ENCODE data around the gene BEND6. TPM values are rescaled to one million over a fixed set of nuclear protein-coding genes. Genes with fewer than 3 reads are reported as not detected.
"Not testable (repeated sequence)": the region's sequence is repeated elsewhere in the genome, so short reads cannot be mapped to it uniquely, and the experiment has no call there.

Gene BEND6
- total RNA-seq, 1 experiment from 2014 or later: not detected

- Histone ChIP-seq H4K20me1 (ENCODE audit: insufficient read depth, low read depth, low read length) (no peaks in the 10 kb centered on the region), H3K9me2 (replicated peaks; ENCODE audit: insufficient read depth, low read length) (no peaks in the 10 kb centered on the region), H3K36me3 (ENCODE audit: insufficient read depth, low read length) (no peaks in the 10 kb centered on the region), H3K4me3 (ENCODE audit: low read length) (no peak overlapping the region), H3K4me2 (ENCODE audit: low read depth, low read length, poor library complexity, severe bottlenecking) (no peak overlapping the region), H3K9me3 (ENCODE audit: low read length) (no peaks in the 10 kb centered on the region), H3K27me3 (ENCODE audit: low read length) (0 out of 2 replicates have a peak, but pooled peaks cover 2% of the 10 kb centered on the region), H3K27ac (ENCODE audit: low read length) (no peak overlapping the region), H3K4me1 (ENCODE audit: low read length) (no peaks in the 10 kb centered on the region), H2AFZ (ENCODE audit: low read length) (no peak overlapping the region), H3K79me2 (ENCODE audit: low read length) (no peaks in the 10 kb centered on the region), H3K9ac (ENCODE audit: low read length) (no peak overlapping the region)
- DNase-seq: no peak
Measured at GRCh38 chr6:56996401-56996800, 41.5 kb downstream of the BEND6 start.

GRCh38 chr6:56999049-56999448 is 44.1 kb downstream of the BEND6 start:
- no peaks in the 10 kb centered on the region for H3K36me3 ChIP-seq (ENCODE audit: insufficient read depth, low read length)
- H3K9me2 ChIP-seq (replicated peaks; ENCODE audit: insufficient read depth, low read length): no peaks in the 10 kb centered on the region
- no peaks in the 10 kb centered on the region for H3K9me3 ChIP-seq (ENCODE audit: low read length)
- H3K27ac ChIP-seq (ENCODE audit: low read length): no peak overlapping the region
- H3K4me2 ChIP-seq (ENCODE audit: low read depth, low read length, poor library complexity, severe bottlenecking): no peak overlapping the region
- no peaks in the 10 kb centered on the region for H4K20me1 ChIP-seq (ENCODE audit: insufficient read depth, low read depth, low read length)
- no peak overlapping the region for H3K4me3 ChIP-seq (ENCODE audit: low read length)
- no peaks in the 10 kb centered on the region for H3K79me2 ChIP-seq (ENCODE audit: low read length)
- H3K9ac ChIP-seq (ENCODE audit: low read length): no peak overlapping the region
- DNase-seq: no peak
- no peaks in the 10 kb centered on the region for H3K4me1 ChIP-seq (ENCODE audit: low read length)
- H3K27me3 ChIP-seq (ENCODE audit: low read length): no peaks in the 10 kb centered on the region
- H2AFZ ChIP-seq (ENCODE audit: low read length): no peak overlapping the region

- not testable (repeated sequence) for H4K20me1 ChIP-seq (ENCODE audit: insufficient read depth, low read depth, low read length); H3K27ac ChIP-seq (ENCODE audit: low read length); H3K9ac ChIP-seq (ENCODE audit: low read length); DNase-seq; H3K79me2 ChIP-seq (ENCODE audit: low read length); H2AFZ ChIP-seq (ENCODE audit: low read length); H3K9me3 ChIP-seq (ENCODE audit: low read length); H3K4me2 ChIP-seq (ENCODE audit: low read depth, low read length, poor library complexity, severe bottlenecking); H3K9me2 ChIP-seq (replicated peaks; ENCODE audit: insufficient read depth, low read length); H3K27me3 ChIP-seq (ENCODE audit: low read length); H3K4me1 ChIP-seq (ENCODE audit: low read length); H3K36me3 ChIP-seq (ENCODE audit: insufficient read depth, low read length); H3K4me3 ChIP-seq (ENCODE audit: low read length)
Measured at GRCh38 chr6:56999748-57000147, 44.8 kb downstream of the BEND6 start.

GRCh38 chr6:57002197-57002596 is 47.3 kb downstream of the BEND6 start:
- no peak overlapping the region for H3K27ac ChIP-seq (ENCODE audit: low read length)
- no peak overlapping the region for H3K9ac ChIP-seq (ENCODE audit: low read length)
- no peaks in the 10 kb centered on the region for H3K4me1 ChIP-seq (ENCODE audit: low read length)
- DNase-seq: no peak
- H3K9me3 ChIP-seq (ENCODE audit: low read length): no peaks in the 10 kb centered on the region
- H3K9me2 ChIP-seq (replicated peaks; ENCODE audit: insufficient read depth, low read length): no peaks in the 10 kb centered on the region
- H3K4me2 ChIP-seq (ENCODE audit: low read depth, low read length, poor library complexity, severe bottlenecking): no peak overlapping the region
- no peak overlapping the region for H3K4me3 ChIP-seq (ENCODE audit: low read length)
- no peaks in the 10 kb centered on the region for H4K20me1 ChIP-seq (ENCODE audit: insufficient read depth, low read depth, low read length)
- H3K36me3 ChIP-seq (ENCODE audit: insufficient read depth, low read length): no peaks in the 10 kb centered on the region
- H3K79me2 ChIP-seq (ENCODE audit: low read length): no peaks in the 10 kb centered on the region
- no peaks in the 10 kb centered on the region for H3K27me3 ChIP-seq (ENCODE audit: low read length)
- H2AFZ ChIP-seq (ENCODE audit: low read length): no peak overlapping the region

- DNase-seq: no peak
- H4K20me1 ChIP-seq (ENCODE audit: insufficient read depth, low read depth, low read length): no peaks in the 10 kb centered on the region
- H3K9me3 ChIP-seq (ENCODE audit: low read length): no peaks in the 10 kb centered on the region
- no peaks in the 10 kb centered on the region for H3K4me1 ChIP-seq (ENCODE audit: low read length)
- no peak overlapping the region for H3K4me3 ChIP-seq (ENCODE audit: low read length)
- no peak overlapping the region for H3K9ac ChIP-seq (ENCODE audit: low read length)
- H2AFZ ChIP-seq (ENCODE audit: low read length): no peak overlapping the region
- H3K27ac ChIP-seq (ENCODE audit: low read length): no peak overlapping the region
- no peak overlapping the region for H3K4me2 ChIP-seq (ENCODE audit: low read depth, low read length, poor library complexity, severe bottlenecking)
- no peaks in the 10 kb centered on the region for H3K79me2 ChIP-seq (ENCODE audit: low read length)
- H3K9me2 ChIP-seq (replicated peaks; ENCODE audit: insufficient read depth, low read length): no peaks in the 10 kb centered on the region
- H3K36me3 ChIP-seq (ENCODE audit: insufficient read depth, low read length): no peaks in the 10 kb centered on the region
- H3K27me3 ChIP-seq (ENCODE audit: low read length): no peaks in the 10 kb centered on the region
Measured at GRCh38 chr6:57004292-57004691, 49.4 kb downstream of the BEND6 start.

- Histone ChIP-seq H3K27me3 (ENCODE audit: low read length) (no peaks in the 10 kb centered on the region), H3K27ac (ENCODE audit: low read length) (no peak overlapping the region)
Measured at GRCh38 chr6:57006101-57006500, 51.2 kb downstream of the BEND6 start.

GRCh38 chr6:57008069-57008468 is 53.2 kb downstream of the BEND6 start:
- H3K4me1 ChIP-seq (ENCODE audit: low read length); H2AFZ ChIP-seq (ENCODE audit: low read length); H3K36me3 ChIP-seq (ENCODE audit: insufficient read depth, low read length); H3K27ac ChIP-seq (ENCODE audit: low read length); H4K20me1 ChIP-seq (ENCODE audit: insufficient read depth, low read depth, low read length); H3K9me3 ChIP-seq (ENCODE audit: low read length); H3K9ac ChIP-seq (ENCODE audit: low read length); H3K4me3 ChIP-seq (ENCODE audit: low read length); H3K9me2 ChIP-seq (replicated peaks; ENCODE audit: insufficient read depth, low read length); H3K79me2 ChIP-seq (ENCODE audit: low read length); H3K27me3 ChIP-seq (ENCODE audit: low read length); H3K4me2 ChIP-seq (ENCODE audit: low read depth, low read length, poor library complexity, severe bottlenecking): not testable (repeated sequence)
- peak; percentile 10 for DNase-seq

More at GRCh38 chr6:57006101-57006500, 51.2 kb downstream of the BEND6 start:
- Histone ChIP-seq H3K36me3 (ENCODE audit: insufficient read depth, low read length) (no peaks in the 10 kb centered on the region), H3K9ac (ENCODE audit: low read length) (no peak overlapping the region), H3K79me2 (ENCODE audit: low read length) (no peaks in the 10 kb centered on the region), H4K20me1 (ENCODE audit: insufficient read depth, low read depth, low read length) (no peaks in the 10 kb centered on the region), H3K4me2 (ENCODE audit: low read depth, low read length, poor library complexity, severe bottlenecking) (no peak overlapping the region), H3K4me1 (ENCODE audit: low read length) (no peaks in the 10 kb centered on the region), H3K9me2 (replicated peaks; ENCODE audit: insufficient read depth, low read length) (no peaks in the 10 kb centered on the region), H2AFZ (ENCODE audit: low read length) (no peak overlapping the region), H3K4me3 (ENCODE audit: low read length) (no peak overlapping the region), H3K9me3 (ENCODE audit: low read length) (no peaks in the 10 kb centered on the region)
- peak; percentile 29 for DNase-seq

- H3K27me3 ChIP-seq (ENCODE audit: low read length): no peaks in the 10 kb centered on the region
- no peaks in the 10 kb centered on the region for H3K9me2 ChIP-seq (replicated peaks; ENCODE audit: insufficient read depth, low read length)
- no peak overlapping the region for H3K9ac ChIP-seq (ENCODE audit: low read length)
- H3K9me3 ChIP-seq (ENCODE audit: low read length): no peaks in the 10 kb centered on the region
- no peaks in the 10 kb centered on the region for H4K20me1 ChIP-seq (ENCODE audit: insufficient read depth, low read depth, low read length)
- no peak overlapping the region for H3K27ac ChIP-seq (ENCODE audit: low read length)
- DNase-seq: no peak
- no peaks in the 10 kb centered on the region for H3K4me1 ChIP-seq (ENCODE audit: low read length)
- H3K36me3 ChIP-seq (ENCODE audit: insufficient read depth, low read length): no peaks in the 10 kb centered on the region
- H3K4me2 ChIP-seq (ENCODE audit: low read depth, low read length, poor library complexity, severe bottlenecking): no peak overlapping the region
- H3K4me3 ChIP-seq (ENCODE audit: low read length): no peak overlapping the region
- H3K79me2 ChIP-seq (ENCODE audit: low read length): no peaks in the 10 kb centered on the region
- no peak overlapping the region for H2AFZ ChIP-seq (ENCODE audit: low read length)
Measured at GRCh38 chr6:57013521-57013926, 58.6 kb downstream of the BEND6 start.

GRCh38 chr6:57017069-57017468 is 62.2 kb downstream of the BEND6 start:
- no peak overlapping the region for H3K27ac ChIP-seq (ENCODE audit: low read length)
- H3K27me3 ChIP-seq (ENCODE audit: low read length): no peaks in the 10 kb centered on the region
- no peaks in the 10 kb centered on the region for H3K79me2 ChIP-seq (ENCODE audit: low read length)
- H3K9me3 ChIP-seq (ENCODE audit: low read length): no peaks in the 10 kb centered on the region
- H4K20me1 ChIP-seq (ENCODE audit: insufficient read depth, low read depth, low read length): no peaks in the 10 kb centered on the region
- H3K36me3 ChIP-seq (ENCODE audit: insufficient read depth, low read length): no peaks in the 10 kb centered on the region
- H3K4me3 ChIP-seq (ENCODE audit: low read length): no peak overlapping the region
- H3K9ac ChIP-seq (ENCODE audit: low read length): no peak overlapping the region
- H2AFZ ChIP-seq (ENCODE audit: low read length): no peak overlapping the region
- no peak overlapping the region for H3K4me2 ChIP-seq (ENCODE audit: low read depth, low read length, poor library complexity, severe bottlenecking)
- DNase-seq: no peak
- H3K4me1 ChIP-seq (ENCODE audit: low read length): no peaks in the 10 kb centered on the region
- H3K9me2 ChIP-seq (replicated peaks; ENCODE audit: insufficient read depth, low read length): no peaks in the 10 kb centered on the region
